HG03103 (cell line): ENCODE measurements around the gene KLHL30.

Experiments
- ATAC-seq: cut with Tn5 transposase; IDR thresholded peaks from one replicate; pipeline ENCODE4 v1.9.1; 2021; ENCODE audit warnings: low read depth; ENCODE audit not compliant: unreplicated experiment

The KLHL30 gene

GRCh38 chr2:238171575-238172187 is 33.2 kb downstream of the KLHL30 start:
- ATAC-seq = no peak

- no peak for ATAC-seq
Measured at GRCh38 chr2:238172439-238172838, 34.0 kb downstream of the KLHL30 start.

- ATAC-seq = no peak
Measured at GRCh38 chr2:238173692-238174091, 35.2 kb downstream of the KLHL30 start.

- no peak for ATAC-seq
Measured at GRCh38 chr2:238174291-238174690, 35.8 kb downstream of the KLHL30 start.

- no peak for ATAC-seq
Measured at GRCh38 chr2:238174701-238175100, 36.2 kb downstream of the KLHL30 start.

GRCh38 chr2:238176613-238177012 is 38.1 kb downstream of the KLHL30 start:
- ATAC-seq = no peak

- no peak for ATAC-seq
Measured at GRCh38 chr2:238180554-238180953, 42.1 kb downstream of the KLHL30 start.

GRCh38 chr2:238182362-238182761 is 43.9 kb downstream of the KLHL30 start:
- ATAC-seq = no peak

GRCh38 chr2:238183821-238184220 is 45.4 kb downstream of the KLHL30 start:
- no peak for ATAC-seq

GRCh38 chr2:238187618-238188548 is 49.4 kb downstream of the KLHL30 start:
- no peak for ATAC-seq

GRCh38 chr2:238190445-238190844 is 52.0 kb downstream of the KLHL30 start:
- ATAC-seq = no peak
